Measurements from ENCODE around the gene MX2.
A peak's percentile ranks its signal among the peaks of the same experiment; 100 is the strongest.

The MX2 gene

DNA sequence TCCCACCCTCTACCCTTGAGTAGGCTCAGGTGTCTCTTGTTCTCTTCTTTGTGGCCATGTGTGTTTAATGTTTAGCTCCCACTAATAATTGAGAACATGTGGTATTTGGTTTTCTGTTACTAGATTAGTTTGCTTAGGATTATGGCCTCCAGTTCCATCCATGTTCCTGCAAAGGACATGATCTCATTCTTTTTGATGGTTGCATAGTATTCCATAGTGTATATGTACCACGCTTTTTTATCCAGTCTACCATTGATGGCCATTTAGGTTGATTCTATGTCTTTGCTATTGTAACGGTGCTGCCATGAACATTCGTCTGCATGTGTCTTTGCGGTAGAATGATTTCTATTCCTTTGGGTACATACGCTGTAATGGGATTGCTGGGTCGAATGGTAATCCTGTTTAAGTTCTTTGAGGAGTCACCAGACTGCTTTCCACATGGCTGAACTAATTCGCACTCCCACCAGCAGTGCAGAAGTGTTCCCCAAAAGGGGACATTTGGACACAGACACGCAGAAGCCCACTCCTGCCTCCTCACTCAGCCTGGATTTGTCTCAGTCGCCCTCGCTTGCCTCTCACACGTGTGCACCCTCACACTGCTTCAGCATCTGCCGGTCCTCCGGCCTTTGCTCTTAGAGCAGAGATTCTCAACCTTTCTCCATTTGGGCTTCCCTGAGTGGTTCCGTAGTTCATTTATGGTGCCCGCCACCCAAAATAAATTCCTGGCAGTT, 3.7 kb downstream of the MX2 start:
- DNase-seq: peak; percentile 5

DNA sequence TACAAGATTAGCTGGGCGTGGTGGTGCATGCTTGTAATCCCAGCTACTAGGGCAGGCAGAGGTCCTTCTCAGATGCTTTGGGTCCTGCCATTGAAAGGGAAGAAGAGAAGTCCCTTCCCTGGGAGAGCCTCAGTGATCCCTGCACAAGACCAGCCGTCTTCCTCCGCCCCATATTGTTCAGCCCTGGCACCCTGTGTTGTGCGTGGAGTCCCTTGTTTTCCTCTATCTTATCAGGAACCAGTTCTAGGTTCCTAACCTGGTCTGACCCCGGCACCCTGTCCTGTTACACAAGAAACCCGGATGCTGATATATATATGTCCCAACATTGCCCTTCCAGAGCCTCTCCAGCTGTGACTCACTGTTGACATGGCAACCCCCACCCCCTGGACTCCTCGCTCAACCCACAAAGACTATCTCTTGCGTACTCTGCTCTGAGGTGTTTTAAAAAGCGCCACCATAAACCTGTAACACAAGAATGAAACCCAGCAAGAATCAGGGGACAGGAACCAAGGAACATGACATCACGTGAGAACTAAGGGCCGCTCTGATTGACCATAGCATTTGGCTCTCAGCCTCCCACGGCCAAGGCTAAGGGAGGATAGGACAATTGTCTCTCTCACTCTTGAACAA, 4.8 kb downstream of the MX2 start:
- DNase-seq: peak; percentile 75

DNA sequence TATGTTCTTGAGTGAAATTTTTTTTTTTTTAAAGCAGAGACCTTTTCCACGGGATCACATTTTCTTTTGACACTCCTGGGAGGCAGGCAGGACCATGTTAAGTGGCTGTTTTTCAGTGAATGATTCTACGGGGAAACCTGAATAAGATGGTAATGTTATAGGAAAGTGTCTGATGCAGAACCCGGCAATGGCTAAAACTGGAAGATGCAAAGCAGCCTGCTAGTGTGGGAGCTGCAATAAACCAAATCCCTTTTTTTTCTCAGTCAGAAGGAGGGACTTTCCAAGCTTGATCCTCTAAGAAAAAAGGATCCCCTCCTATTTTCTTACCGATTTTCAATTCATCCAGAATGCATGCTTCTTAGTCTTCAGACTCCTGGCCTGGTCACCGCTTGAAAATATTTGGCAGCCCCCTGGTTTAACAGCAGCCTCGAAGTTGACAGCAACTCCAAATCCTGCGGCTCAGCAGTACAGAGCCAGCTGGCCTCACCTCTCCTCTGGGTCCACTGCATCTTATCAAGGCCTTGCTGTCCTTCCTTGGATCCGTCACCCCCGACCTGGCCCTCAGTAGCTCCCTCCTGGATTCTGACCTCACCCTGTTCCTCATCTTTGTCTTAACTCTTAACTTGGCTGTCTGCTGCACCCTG, 5.6 kb downstream of the MX2 start:
- peak; percentile 7 for DNase-seq

DNA sequence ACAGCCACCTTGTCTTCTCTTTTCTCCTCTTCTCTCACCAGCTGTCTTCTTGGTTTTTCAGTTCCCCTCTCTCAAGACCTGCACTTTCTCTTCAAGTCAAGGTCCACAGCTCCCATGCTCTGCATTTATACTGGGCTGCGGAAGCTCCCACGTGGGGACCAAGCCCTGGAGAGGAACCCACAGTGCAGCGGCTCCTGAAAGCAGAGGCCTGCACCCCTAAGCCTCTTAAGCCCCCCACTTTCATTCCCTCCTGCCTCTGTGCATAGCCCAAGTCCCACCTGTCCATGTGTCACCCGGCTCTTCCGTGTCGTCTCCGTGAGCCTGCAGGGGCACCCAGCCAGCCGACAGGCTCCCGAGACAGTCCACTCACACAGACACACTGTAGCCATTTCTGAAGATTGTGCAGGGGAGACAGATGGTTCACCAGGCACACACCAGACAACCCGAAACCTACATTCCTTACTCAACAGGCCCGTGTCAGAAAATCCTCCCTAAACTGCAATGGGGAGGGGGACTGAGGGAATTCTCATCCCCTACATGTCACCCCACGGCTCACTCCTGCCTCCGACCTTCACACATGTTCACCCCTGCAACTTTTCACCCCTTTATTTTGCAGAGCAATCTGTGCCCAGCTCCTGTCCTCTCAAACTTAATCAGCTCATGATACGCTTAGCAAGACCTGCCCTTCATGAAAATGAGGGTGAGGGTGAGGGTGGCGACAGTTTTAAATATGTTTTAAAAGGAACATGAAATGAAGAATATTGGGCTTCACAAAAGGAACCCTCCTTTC, 6.3 kb downstream of the MX2 start:
- peak; percentile 35 for DNase-seq

DNA sequence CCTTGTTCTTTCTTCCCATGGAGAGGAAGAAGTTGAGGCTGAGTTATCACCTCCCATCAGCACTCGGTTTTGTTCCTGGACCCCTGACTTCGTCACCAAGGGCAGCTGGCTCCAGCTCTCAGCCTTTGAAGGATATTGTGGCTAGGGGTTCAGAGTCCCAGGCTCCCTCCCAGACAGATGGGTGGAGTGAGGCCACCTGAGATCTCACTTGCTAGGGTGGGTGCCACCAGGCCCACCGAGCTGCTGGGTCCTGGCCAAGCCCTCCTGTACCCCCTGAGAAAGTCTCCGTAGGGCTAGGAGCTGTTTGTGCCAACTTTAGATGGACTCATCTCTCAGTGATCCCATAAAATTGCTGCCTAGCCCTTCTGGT, 6.9 kb downstream of the MX2 start:
- no peak for DNase-seq

DNA sequence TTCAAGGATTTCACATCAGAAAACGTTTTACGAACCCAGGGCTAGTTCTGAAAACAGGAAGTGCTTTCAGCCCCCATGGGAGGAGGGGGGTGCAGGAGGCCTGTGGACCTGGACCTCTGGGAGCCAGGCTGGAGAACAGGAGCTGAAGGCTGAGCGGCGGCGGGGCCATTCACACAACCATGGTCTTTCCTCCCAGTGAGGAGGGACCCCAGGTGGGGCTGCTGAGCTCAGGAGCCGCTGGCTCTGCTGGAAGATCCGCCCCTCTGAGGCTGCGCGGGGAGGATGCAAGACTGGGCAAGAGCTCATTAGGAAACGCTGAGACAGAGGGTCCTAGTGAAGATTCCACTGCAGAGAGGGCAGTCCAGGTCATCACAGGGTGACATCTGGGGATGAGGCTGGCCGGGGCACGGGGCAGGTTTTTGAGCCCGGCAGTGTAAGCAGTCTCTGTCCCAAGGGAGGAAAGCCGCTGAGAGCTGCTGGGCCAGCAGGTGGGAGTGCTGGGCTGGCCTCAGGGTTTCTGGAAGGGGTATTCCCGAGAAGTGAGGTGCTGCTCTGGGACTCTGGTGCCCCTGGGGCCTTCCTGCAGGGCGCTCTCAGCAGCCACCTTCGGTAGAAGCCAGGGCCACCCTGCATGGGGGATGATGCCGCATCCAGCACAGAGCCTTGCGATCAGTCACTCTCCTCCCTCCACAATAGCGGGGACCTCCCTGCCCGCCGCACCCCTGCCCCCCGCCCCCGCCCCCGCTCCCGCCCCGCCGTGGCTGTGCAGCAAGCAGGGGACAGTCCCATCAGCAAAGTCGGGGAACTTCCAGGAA, 7.5 kb downstream of the MX2 start:
- DNase-seq: peak; percentile 78

DNA sequence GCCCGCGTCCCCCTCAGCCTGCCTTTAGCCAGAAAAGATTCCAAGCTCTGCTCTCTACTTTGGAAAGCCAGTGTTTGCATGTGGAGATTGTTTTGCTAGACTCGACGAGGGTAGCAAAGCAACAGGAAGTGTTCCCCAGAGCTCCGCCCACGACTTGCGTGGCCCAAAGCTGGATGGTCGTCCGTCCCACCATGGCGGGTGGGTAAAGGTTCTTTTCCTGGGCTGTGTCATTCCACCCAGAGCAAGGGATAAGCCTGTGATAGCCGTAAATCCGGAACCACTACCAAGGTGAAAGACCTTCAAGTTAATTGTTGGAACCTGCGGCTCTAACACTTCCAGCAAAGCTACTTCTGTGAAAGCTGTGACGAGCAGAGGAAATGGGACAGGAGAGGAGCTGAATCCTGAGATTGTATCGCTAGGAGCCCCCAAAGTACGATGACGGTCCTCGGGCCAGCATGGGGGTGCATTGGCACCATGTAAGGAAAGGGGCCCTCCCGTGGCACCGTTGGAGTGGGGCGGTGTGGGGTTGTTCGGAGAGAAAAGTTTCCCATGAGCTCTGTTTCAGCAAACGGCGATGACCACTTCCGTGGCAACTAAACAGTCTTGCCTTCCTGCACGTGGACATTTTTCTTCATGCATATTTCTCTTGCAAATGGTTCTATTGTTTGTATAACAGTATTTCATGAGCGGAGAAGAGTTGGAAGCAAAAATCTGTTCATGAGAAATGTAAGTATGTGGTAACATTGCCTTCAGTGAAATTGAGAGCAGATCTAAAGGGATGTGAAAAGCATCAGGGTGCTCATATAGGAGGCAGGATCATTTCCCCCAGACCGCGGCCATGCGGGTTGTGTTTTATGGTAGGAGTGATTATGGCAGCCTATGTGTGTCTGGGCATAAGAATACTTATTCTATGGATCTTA, 8.4 kb downstream of the MX2 start:
- no peak for DNase-seq

DNA sequence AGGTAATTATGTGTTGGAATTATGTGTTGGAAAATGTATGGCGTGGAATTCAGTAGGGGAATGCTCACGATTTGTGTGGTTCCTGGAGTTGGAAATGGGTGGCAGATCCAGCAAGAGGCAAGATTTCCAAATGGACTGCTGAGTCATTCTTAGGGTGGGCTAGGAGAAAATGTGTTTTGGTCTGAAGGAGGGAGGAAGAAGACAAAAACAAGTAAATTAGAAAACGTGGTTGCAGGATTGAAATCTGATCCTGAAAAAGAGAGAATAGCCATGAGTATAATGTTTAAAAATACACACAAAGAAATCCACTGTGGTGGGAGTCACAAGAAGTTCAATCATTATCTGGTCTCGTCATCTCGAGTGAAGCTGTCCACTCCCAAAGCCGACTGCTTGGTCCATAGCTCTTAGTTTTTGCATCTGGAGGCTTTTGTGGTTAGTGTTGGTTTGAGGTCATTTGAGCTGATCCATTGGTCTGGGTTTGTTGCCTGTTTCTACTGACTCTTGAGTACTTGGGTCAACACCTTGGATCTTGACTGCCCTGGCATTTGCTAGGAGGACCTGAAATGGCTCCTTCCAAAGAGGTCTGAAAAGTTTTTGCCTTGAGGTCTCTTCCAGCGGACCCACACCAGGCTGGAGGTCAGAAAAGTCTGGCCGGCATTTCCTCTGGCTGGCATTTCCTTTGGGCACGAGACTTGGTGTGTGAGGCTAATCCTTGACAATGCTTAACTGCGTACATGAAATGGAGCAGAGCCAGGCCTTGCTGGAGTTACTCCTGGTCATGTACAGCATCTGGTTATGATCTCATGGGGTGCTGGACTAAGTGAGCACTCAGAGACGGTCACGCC, 9.2 kb downstream of the MX2 start:
- DNase-seq: peak; percentile 35

DNA sequence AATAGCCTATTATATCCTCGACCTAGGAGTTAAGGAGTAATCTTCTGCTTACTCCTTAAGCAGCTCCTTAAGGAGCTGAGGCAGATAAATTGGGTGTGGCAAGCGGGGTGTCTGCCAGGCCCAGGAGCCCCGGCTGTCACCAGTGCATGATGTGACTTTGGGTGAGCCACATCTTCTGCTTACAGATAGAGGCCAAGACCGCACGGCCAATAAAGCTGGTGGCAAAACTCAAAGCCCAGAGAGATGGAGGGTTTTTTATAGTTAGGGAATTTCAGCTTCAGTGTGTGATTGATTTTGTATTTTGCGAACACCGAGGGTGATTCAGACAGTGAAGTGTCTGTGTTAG, 9.8 kb downstream of the MX2 start:
- DNase-seq: peak; percentile 25

DNA sequence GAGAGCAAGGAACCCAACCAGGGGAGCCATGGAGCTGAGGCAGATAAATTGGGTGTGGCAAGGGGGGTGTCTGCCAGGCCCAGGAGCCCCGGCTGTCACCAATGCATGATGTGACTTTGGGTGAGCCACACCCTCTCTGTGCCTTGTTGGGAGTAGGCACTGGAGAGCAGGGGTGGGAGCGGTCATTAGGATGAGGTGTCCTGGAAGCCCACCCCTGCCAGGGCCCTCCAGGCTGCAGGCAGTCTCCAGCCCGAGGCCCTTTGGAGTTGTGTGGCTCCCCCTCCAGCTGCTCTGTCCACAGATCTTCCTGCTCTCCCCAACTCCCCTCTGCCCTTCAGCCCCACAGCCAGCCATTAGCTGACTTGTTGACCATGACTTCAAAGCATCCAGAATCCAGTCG, 11.4 kb downstream of the MX2 start:
- DNase-seq: peak; percentile 38

DNA sequence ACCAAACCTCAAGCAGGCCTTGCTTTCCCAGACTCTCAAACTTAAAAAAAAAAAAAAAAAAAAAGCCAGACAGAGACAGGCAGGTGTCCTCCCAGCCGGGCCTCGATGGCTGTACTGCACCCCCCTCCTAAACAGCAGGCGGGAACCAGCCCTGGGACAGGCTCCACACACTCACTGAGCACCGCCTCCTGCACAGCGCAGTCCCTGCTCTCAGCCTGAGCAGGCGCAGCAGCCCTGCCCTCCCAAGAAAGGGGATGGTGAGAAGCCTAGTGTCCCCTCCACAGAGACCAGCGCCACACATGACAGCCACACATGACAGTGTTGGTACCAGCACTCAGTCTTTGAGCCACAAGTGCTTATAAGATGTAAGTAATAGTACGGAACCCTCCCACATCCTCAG, 11.9 kb downstream of the MX2 start:
- no peak for DNase-seq

DNA sequence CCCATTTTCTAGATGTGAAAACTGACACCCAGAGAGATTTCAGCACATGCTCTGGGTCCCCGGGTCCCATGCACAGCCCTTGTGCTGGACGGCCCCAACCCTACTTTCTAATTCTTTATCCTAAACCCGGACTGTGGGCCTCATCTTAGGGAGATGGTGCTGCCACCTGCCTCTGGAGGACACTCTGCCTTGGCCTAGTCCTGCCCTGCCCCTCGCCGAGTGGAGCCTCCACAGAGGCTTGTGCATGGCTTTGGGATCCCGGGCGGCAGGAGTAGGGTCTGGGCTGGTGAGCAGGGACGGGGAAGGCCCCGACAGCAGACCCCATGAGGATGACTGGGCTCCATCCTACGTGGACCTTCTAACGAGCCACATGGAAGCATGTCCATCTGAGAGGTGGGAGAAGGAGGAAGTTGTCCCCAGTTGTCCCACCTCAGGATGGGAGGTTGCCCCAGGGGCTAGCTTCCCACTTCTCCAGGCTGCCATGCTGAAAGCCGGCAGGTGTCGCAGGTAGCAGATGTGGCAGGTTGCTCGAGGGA, 12.4 kb downstream of the MX2 start:
- peak; percentile 43 for DNase-seq

DNA sequence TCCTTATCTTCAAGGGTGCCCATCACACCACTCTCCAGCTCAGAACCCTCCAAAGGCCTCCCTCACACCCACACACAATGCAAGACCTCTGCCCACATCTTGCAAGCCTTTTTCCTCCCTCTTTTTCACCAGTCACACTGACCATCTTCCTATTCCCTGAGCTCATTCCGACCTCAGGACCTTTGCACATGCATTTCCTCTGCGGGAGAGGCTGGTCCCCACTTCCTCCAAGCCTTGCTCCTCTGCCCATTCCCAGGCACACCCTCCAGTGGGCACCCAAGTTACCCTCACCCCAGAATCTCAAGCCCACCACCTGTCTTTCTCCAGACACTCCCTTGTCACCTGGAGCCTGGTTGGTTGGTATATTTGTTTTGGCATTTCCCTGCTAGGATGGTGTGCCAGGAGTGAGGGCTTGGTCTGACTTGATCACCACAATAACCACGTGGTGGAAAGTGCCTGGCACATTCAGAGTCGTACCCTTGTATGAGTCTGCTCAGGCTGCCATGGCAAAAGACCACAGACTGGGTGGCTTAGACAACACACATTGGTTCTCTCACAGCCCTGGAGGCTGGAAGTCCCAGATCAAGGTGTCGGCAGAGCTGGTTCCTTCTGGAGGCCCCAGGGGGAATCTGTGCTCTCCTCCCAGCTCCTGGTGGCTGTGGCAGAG, 13.2 kb downstream of the MX2 start:
- DNase-seq: peak; percentile 41

DNA sequence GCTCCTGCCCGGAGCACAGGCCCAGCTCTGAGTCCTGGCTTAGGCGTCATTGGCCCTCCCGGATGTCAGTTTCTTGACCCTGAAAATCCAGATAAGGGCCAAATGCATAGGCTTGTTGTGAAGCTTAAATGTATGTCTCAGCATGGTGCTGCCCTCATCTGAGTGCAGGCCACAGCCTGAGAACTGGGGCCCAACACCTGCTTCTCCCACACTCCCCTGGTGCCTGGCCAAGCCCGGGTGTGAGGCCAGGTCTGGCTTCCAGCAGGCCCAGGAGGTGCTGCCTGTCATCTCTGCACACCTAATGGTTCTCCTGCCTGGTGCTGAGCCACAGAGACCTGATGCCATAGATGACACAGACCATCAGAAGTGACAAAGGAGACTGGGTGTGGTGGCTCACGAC, 14.0 kb downstream of the MX2 start:
- DNase-seq: peak; percentile 34

DNA sequence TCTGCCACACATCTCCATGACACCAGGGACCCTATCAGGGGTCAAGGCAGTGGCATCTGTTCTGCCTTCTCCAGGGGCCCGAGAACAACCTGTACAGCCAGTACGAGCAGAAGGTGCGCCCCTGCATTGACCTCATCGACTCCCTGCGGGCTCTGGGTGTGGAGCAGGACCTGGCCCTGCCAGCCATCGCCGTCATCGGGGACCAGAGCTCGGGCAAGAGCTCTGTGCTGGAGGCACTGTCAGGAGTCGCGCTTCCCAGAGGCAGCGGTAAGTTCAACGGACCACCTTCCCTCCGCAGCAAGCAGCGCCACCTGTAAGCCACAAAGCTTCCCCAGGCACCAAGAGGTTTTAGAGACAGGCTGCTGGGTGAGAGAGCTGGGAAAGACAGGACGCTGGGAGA, 15.9 kb downstream of the MX2 start:
- no peak for DNase-seq

DNA sequence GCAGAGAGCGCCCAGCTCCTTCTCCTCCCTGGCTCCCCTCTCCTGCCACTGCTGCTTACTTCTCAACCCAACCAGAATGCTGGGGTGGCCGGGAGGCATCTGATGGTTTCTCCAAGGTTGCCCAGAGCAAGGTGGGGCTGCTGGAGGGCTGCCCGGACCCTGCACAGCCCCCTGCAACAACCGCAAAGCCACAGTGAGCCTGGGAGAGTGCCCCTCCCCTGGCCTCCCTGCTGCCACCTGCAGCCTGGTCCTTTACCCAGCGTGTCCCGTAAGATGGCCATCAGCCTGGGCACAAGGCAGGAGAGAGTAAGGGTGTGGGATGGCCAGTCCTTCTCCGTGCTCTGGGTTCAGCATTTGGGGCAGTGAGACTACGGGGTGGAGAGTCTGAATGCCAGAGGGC, 17.0 kb downstream of the MX2 start:
- DNase-seq: no peak

DNA sequence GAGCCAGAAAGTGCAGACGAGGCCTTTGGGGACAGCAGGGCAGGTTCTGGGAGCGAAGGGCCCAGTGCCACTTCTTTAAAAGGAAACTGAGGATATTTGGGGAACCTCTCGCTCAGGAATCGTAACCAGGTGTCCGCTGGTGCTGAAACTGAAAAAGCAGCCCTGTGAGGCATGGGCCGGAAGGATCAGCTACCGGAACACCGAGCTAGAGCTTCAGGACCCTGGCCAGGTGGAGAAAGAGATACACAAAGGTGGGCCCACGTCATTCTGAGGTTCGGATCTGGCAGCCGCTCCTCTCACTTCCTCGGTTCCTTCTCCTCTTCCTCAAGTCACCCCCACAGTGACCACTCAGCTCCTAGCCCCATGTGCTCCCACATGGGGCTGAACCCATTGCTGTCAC, 18.1 kb downstream of the MX2 start:
- DNase-seq: no peak

DNA sequence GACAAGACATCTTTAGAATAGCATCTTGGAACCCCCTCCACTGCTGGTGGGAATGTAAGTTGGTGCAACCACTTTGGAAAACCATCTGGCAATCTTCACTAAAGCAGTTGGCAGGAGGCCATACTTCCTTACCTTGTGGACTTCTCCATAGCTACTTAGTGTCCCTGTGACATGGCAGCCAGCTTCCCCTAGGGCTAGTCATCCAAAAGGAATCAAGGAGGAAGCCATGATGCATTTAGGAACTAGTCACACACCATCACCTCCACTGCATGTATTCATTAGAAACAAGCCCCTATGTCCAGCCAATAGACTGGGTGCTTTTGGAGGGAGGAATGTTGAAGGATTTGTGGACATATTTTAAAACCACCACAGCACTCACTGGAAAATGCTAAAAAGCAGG, 19.9 kb downstream of the MX2 start:
- DNase-seq: no peak

DNA sequence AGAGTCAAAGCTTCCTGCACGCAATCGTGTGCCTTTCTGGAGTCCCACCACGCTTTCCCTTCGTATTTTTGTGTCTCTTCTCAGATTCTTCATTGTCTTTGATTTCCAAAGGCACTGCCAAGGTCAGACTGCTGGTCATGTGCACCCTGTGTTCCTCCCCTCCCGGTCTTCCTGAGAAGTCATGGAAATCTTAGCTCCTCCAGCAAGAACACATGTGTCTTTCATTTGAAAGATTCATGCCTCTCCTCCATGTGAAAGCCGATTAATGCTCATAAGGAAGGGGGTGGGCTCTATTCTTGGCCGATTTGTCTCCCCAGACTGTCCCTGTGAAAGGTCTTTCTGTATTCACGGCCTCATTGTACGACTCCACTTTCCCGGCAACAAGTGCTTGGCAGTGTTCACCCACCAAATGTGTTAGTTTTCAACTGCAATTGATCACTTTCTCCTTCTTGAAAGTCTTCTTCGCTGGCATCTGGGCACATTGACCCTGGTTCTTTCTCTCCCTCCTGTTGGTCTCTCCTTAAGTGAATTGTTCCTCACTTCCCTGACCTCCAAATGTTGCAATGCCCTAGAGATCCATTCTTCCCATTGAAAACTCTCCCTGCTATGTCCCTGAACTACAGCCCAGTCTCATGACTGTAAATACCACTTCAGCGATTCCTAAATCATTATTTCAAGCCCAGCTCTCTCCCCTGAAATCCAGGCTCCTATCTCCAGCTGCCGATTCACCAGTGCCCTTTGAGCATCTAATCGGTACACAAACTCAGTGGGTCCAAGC, 25.4 kb downstream of the MX2 start:
- no peak for DNase-seq

All from islet precursor cell (in vitro differentiated cells).